IMR-90 (cell line): ENCODE results near the gene LARP7.

ENCODE experiments used
- MXI1 ChIP-seq: IDR thresholded peaks from 2 replicates; pipeline ENCODE4 v1.6.1; 2012; ENCODE audit warnings: low read depth, mild to moderate bottlenecking, low read length, moderate library complexity, borderline replicate concordance
- TF ChIP-seq, protein P1 (sequence below): conservative IDR thresholded peaks from 2 replicates; pipeline ENCODE4 v1.5.1; 2012; ENCODE audit warnings: mild to moderate bottlenecking, low read depth, low read length, improper control_type of control experiment
- TF ChIP-seq, protein P2 (sequence below): fragments of 150-350 bp; IDR thresholded peaks from 2 replicates; pipeline ENCODE4 v1.6.1; 2016; ENCODE audit warnings: low read depth, mild to moderate bottlenecking, low read length, moderate library complexity, borderline replicate concordance

DNA sequence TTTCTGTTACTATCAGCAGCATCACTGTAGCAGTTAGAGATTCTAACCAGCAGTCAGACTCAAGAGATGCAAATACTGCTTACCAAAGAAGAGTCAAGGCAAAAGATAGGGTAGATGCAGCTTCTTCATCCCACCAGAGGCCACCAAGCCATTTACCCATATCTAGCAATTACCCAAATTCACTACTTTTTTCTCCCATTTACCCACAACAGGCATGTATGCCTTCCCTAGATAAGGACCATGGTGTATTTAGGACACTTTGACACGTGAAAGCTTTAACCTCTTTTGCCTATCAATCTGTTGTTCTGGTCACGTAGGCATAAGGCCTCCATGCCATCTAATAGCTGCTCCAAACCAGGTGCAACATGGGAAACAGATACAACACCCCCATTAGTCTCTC is 5.6 kb downstream of the LARP7 start:
- TF ChIP-seq, protein P1, sequence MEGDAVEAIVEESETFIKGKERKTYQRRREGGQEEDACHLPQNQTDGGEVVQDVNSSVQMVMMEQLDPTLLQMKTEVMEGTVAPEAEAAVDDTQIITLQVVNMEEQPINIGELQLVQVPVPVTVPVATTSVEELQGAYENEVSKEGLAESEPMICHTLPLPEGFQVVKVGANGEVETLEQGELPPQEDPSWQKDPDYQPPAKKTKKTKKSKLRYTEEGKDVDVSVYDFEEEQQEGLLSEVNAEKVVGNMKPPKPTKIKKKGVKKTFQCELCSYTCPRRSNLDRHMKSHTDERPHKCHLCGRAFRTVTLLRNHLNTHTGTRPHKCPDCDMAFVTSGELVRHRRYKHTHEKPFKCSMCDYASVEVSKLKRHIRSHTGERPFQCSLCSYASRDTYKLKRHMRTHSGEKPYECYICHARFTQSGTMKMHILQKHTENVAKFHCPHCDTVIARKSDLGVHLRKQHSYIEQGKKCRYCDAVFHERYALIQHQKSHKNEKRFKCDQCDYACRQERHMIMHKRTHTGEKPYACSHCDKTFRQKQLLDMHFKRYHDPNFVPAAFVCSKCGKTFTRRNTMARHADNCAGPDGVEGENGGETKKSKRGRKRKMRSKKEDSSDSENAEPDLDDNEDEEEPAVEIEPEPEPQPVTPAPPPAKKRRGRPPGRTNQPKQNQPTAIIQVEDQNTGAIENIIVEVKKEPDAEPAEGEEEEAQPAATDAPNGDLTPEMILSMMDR: no peak
- TF ChIP-seq, protein P2, sequence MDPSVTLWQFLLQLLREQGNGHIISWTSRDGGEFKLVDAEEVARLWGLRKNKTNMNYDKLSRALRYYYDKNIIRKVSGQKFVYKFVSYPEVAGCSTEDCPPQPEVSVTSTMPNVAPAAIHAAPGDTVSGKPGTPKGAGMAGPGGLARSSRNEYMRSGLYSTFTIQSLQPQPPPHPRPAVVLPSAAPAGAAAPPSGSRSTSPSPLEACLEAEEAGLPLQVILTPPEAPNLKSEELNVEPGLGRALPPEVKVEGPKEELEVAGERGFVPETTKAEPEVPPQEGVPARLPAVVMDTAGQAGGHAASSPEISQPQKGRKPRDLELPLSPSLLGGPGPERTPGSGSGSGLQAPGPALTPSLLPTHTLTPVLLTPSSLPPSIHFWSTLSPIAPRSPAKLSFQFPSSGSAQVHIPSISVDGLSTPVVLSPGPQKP: no peak
- no peak for TF ChIP-seq MXI1
